DND-41 (cell line): Measurements from ENCODE around the gene VWA5B1.

ENCODE experiments used
- ATAC-seq: fragments of 200-7000 bp; cut with Tn5 transposase; 3 replicates; pipeline ENCODE4 v1.9.1; 2021; ENCODE audit warnings: low read depth; ENCODE audit not compliant: insufficient read depth
- DNase-seq: peaks from one replicate; pipeline ENCODE4 v3.0.0-alpha.2; 2020
- H2AFZ ChIP-seq: 2 replicates; pipeline ENCODE4 v1.6.0; 2012; ENCODE audit warnings: low read depth, low read length
- H3K27ac ChIP-seq: 2 replicates; pipeline ENCODE4 v1.5.1; 2012; ENCODE audit warnings: low read length, inconsistent platforms
- H3K27me3 ChIP-seq: fragments of 200-600 bp; sonication (generic); 2 replicates; pipeline ENCODE4 v1.6.0; 2012; ENCODE audit warnings: low read length, mild to moderate bottlenecking, inconsistent platforms; ENCODE audit not compliant: insufficient read depth, poor library complexity
- H3K36me3 ChIP-seq: 2 replicates; pipeline ENCODE4 v1.5.1; 2012; ENCODE audit warnings: low read length, inconsistent platforms; ENCODE audit not compliant: insufficient read depth
- H3K4me1 ChIP-seq: 2 replicates; pipeline ENCODE4 v1.5.1; 2012; ENCODE audit warnings: mild to moderate bottlenecking, low read length; ENCODE audit not compliant: insufficient read depth
- H3K4me2 ChIP-seq: 2 replicates; pipeline ENCODE4 v1.6.0; 2012; ENCODE audit warnings: mild to moderate bottlenecking, moderate library complexity, low read length, inconsistent platforms; ENCODE audit not compliant: insufficient read depth
- H3K4me3 ChIP-seq, 2 experiments: fragments of 200-600 bp in 1 of 2; shearing (Covaris generic) in 1 of 2; 2 replicates each; pipeline ENCODE4 v1.5.1; 2012 to 2016; ENCODE audit warnings: inconsistent platforms in 2 of 2, low read length in 2 of 2, mild to moderate bottlenecking in 2 of 2, low read depth in 1 of 2, moderate library complexity in 1 of 2
- H3K79me2 ChIP-seq: 2 replicates; pipeline ENCODE4 v1.6.0; 2012; ENCODE audit warnings: low read length, inconsistent platforms; ENCODE audit not compliant: insufficient read depth
- H3K9ac ChIP-seq: 2 replicates; pipeline ENCODE4 v1.6.0; 2012; ENCODE audit warnings: low read depth, mild to moderate bottlenecking, inconsistent platforms, low read length, moderate library complexity
- H3K9me3 ChIP-seq: 2 replicates; pipeline ENCODE4 v1.5.1; 2012; ENCODE audit warnings: low read length, moderate library complexity, mild to moderate bottlenecking, inconsistent platforms; ENCODE audit not compliant: insufficient read depth, severe bottlenecking
- H4K20me1 ChIP-seq: 2 replicates; pipeline ENCODE4 v1.6.0; 2012; ENCODE audit warnings: low read length; ENCODE audit not compliant: insufficient read depth
- EZH2 ChIP-seq: IDR thresholded peaks from 3 replicates; pipeline ENCODE4 v1.6.1; 2012; ENCODE audit warnings: borderline replicate concordance, low read depth, mild to moderate bottlenecking, moderate library complexity, low read length, inconsistent platforms; ENCODE audit not compliant: severe bottlenecking
- TF ChIP-seq, protein P1 (sequence below): IDR thresholded peaks from 2 replicates; pipeline ENCODE4 v1.5.1; 2012; ENCODE audit warnings: borderline replicate concordance, low read length, moderate library complexity, mild to moderate bottlenecking; ENCODE audit not compliant: poor library complexity, severe bottlenecking; ENCODE audit errors: extremely low read depth

VWA5B1 gene

DNA sequence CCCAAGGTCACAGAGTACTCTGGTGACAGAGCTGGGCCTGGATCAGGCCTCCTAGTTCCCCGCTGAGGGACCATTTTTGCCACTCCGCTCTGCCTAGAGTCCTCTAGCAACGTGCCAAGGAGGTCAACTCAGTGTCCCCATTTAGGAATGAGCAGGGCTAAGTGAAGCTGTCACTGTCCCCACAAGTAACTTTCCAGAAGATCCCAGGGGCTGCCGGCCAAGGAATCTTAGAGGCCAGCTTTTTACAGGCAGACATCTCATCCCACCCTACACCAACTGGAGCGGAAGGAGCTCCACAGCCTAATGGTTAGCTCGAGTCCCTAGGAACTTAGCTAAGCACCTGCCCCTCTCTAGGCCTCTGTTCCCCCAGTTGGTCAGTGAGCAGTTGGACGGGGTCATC, 59.7 kb downstream of the VWA5B1 start:
- DNase-seq: no peak
- no peak overlapping the region for H3K27ac ChIP-seq
- TF ChIP-seq EZH2: no peak
- TF ChIP-seq, protein P1, sequence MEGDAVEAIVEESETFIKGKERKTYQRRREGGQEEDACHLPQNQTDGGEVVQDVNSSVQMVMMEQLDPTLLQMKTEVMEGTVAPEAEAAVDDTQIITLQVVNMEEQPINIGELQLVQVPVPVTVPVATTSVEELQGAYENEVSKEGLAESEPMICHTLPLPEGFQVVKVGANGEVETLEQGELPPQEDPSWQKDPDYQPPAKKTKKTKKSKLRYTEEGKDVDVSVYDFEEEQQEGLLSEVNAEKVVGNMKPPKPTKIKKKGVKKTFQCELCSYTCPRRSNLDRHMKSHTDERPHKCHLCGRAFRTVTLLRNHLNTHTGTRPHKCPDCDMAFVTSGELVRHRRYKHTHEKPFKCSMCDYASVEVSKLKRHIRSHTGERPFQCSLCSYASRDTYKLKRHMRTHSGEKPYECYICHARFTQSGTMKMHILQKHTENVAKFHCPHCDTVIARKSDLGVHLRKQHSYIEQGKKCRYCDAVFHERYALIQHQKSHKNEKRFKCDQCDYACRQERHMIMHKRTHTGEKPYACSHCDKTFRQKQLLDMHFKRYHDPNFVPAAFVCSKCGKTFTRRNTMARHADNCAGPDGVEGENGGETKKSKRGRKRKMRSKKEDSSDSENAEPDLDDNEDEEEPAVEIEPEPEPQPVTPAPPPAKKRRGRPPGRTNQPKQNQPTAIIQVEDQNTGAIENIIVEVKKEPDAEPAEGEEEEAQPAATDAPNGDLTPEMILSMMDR: no peak
- no peaks in the 10 kb centered on the region for H3K27me3 ChIP-seq
- 0 out of 2 replicates have a peak, but pooled peaks cover 4% of the 10 kb centered on the region for H4K20me1 ChIP-seq
- H3K9ac ChIP-seq: no peak overlapping the region
- no peaks in the 10 kb centered on the region for H3K36me3 ChIP-seq
- no peaks in the 10 kb centered on the region for H3K79me2 ChIP-seq
- no peaks in the 10 kb centered on the region for H3K9me3 ChIP-seq
- H3K4me1 ChIP-seq: no peaks in the 10 kb centered on the region
- H2AFZ ChIP-seq: no peak overlapping the region
- no peak overlapping the region for H3K4me3 ChIP-seq
- no peak overlapping the region for H3K4me2 ChIP-seq
- no peak for ATAC-seq

- Histone ChIP-seq H3K9ac (no peak overlapping the region), H3K79me2 (no peaks in the 10 kb centered on the region), H3K4me1 (no peaks in the 10 kb centered on the region), H3K4me3 (no peak overlapping the region), H3K36me3 (no peaks in the 10 kb centered on the region), H3K9me3 (no peaks in the 10 kb centered on the region), H3K27ac (no peak overlapping the region), H3K27me3 (peaks cover 7% of the 10 kb centered on the region), H2AFZ (no peak overlapping the region), H4K20me1 (peaks cover 9% of the 10 kb centered on the region; the same call in 1 of the 2 replicates), H3K4me2 (no peak overlapping the region)
- DNase-seq: no peak
- ATAC-seq: no peak
- no peak for TF ChIP-seq EZH2
- TF ChIP-seq, protein P1: no peak
Measured at GRCh38 chr1:20351911-20352701, 61.4 kb downstream of the VWA5B1 start.

- Histone ChIP-seq H3K27ac (no peak overlapping the region), H3K36me3 (no peaks in the 10 kb centered on the region), H3K4me1 (no peaks in the 10 kb centered on the region), H3K4me2 (no peak overlapping the region), H3K9me3 (no peaks in the 10 kb centered on the region), H3K27me3 (peaks cover 10% of the 10 kb centered on the region), H3K4me3 (no peak overlapping the region), H3K9ac (no peak overlapping the region), H2AFZ (no peak overlapping the region), H3K79me2 (no peaks in the 10 kb centered on the region), H4K20me1 (peaks cover 9% of the 10 kb centered on the region; the same call in 1 of the 2 replicates)
- no peak for TF ChIP-seq EZH2
- TF ChIP-seq, protein P1: no peak
- ATAC-seq (no peak), DNase-seq (no peak)
Measured at GRCh38 chr1:20353836-20354235, 63.2 kb downstream of the VWA5B1 start.

DNA sequence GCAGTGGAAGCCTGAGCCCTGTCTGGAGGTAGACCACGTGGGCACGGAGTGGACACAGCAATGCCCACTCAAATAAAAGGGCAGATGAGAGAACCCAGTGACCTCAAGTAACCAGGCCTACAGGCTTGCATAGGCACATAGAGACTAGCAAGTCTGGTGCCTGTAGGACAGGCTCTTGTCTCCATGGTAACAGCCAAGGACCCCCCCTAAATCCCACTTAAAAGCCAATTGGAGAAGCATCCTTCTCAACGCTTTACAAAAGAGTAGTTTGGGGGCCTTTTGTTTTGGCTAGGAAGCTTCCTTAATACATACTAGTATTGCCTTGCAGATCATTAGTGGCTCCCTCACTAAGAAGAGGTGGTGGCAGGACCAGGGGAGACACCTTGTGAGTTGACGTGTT, 63.9 kb downstream of the VWA5B1 start:
- TF ChIP-seq, protein P1: no peak
- TF ChIP-seq EZH2: no peak
- no peak overlapping the region for H3K4me2 ChIP-seq
- H3K79me2 ChIP-seq: no peaks in the 10 kb centered on the region
- H3K9ac ChIP-seq: no peak overlapping the region
- H4K20me1 ChIP-seq: peaks cover 9% of the 10 kb centered on the region; the same call in 1 of the 2 replicates
- no peak overlapping the region for H2AFZ ChIP-seq
- DNase-seq (no peak), ATAC-seq (no peak)
- H3K27ac ChIP-seq: no peak overlapping the region
- no peaks in the 10 kb centered on the region for H3K36me3 ChIP-seq
- H3K4me3 ChIP-seq: no peak overlapping the region
- H3K27me3 ChIP-seq: peaks cover 10% of the 10 kb centered on the region
- H3K4me1 ChIP-seq: no peaks in the 10 kb centered on the region
- H3K9me3 ChIP-seq: no peaks in the 10 kb centered on the region
